HG03378 (cell line): ENCODE results near the gene POLR2J.
"Not testable (repeated sequence)": the region's sequence is repeated elsewhere in the genome, so short reads cannot be mapped to it uniquely, and the experiment has no call there.

ENCODE experiments used
- ATAC-seq: cut with Tn5 transposase; IDR thresholded peaks from one replicate; pipeline ENCODE4 v1.9.1; 2021; ENCODE audit warnings: mild to moderate bottlenecking, moderate library complexity; ENCODE audit not compliant: unreplicated experiment

Gene POLR2J

DNA sequence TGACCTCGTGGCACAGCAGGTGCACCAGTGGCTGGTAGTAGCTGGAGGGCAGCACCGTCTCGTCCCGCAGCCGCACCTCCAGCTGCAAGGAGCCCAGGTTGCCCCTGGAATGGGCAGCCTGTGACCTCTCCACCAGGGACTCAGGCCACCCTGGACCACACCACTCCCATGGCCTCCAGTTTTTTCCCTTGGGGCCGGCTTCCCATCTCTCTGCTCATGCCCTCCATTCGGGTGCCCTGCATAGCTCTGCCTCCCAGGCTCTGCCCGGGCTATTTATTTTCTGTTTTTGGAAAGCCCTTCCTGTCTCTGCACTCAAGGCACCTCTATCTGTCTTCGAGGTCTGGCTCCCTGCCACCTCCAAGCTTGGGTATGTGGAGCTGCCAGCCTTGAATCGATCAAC, 18.1 kb upstream of the POLR2J start:
- ATAC-seq = not testable (repeated sequence)

DNA sequence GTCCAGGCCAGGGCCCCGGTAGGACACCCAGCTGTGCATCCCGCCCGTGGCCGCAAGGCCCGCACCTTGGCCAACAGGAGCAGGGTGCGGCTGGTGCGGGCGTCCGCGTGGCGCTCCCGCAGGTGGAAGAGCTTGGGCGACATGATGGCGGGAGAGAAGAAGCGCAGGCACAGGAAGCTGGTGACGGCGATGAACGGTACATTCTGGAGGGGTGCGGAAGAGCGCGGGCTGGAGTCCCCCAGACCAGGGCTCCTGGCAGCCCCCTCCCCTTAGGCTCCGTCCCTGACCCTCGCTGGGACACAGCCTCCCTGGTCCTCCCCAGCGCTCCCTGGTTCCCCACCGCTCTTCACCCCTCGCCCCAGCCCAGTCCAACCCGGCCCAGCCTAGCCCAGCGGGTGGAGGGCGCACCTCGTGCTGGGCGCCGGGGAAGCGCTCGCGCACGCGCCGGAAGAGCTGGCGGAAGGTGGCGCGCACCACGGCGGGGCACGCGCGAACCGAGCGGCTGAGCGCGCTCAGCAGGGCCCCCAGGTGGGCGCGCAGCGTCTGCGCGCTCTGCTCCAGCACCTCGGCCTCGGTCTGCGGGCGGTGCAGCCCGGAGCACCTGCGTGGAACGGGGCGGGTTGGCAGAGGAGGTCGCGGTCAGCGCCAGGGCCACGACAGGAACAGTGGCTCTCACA, 15.9 kb upstream of the POLR2J start:
- peak; percentile 32 for ATAC-seq

DNA sequence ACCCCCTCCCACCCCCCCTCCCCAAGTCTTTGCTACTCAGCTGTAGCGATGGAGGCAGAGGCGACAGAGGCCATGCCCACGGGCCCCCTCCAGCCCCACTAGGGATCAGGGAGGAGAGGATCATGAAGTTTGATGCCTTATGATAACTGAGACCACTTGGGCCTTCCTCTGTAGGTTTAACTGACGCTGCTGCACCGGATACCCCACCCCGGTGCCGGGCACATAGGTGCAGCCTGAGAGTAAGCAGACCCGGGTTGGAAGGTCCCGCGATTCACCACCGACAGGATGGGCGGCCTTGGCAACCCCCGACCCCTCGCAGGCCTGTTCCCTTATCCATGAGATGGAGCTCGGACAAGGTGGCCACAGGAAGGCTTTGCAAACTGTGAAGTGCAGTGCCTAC, 15.3 kb upstream of the POLR2J start:
- peak; percentile 3 for ATAC-seq

DNA sequence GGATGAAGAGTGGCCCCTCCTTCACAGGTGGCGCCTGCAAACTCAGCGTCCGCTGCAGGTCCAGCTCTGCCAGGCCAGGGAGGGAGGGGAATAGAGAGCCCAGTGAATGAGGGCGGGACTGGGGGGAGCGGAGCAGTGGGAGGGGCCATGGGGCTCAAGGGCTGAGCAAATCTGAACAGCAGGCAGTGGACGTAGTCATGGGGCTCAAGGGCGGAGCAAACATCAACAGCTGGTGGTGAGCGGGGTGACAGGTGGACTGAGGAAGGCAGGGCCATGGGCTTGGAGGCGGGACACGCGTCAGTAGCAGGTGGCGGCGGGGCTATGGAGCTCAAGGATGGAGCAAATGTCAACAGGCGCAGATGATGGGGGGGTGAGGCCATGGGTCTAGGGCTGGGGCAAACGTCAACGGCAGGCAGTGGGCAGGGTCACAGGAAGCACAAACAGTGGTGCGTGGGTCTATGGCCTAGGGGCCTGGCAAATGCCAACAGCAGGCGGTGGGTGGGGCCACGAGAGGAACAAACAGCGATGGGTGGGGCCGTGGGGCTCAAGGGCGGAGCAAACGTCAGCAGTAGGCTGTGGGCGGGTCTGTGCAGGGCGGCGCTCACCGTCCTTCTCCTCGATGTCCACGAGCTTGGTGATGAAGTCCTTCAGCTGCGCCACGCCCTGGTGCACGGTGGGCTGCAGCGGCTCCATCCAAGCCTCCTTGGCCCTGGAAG, 14.7 kb upstream of the POLR2J start:
- peak; percentile 30 for ATAC-seq

DNA sequence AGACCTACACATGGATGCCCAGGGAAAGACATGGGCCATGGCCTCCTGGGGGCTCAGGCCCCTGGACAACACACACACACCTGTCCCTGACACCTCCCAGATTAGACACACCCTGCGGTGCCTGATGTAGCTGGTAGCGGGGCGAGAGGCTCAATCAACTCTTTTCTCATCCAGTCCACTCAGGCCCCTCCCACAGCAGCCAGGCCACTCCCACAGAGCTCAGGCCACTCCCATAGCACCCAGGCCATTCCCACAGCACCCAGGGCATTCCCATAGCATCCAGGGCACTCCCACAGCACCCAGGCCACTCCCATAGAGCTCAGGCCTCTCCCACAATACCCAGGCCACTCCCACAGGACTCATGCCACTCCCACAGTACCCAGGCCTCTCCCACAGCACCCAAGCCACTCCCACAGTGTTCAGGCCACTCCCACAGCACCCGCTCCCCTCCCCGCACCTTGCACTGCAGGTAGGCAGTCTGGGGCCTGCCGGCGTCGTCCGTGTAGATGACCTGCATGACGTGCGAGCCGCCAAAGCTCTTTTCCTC, 11.9 kb upstream of the POLR2J start:
- not testable (repeated sequence) for ATAC-seq

DNA sequence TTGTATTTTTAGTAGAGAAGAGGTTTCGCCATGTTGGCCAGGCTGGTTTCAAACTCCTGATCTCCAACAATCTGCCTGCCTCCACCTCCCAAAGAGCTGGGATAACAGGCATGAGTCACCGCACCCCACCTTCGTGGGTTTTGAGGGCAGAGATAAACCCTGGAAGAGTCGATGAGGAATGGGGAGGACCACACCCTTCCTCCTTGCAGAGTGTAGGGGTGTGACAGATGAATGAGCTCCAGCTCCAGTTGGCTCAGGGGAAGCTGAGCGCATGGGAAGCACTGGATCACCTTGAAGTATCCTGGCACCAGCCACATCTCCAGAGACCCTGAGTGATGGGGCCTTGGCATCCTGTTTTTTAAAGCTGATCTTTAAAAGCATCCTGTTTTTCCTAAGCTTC, 5.6 kb upstream of the POLR2J start:
- not testable (repeated sequence) for ATAC-seq

DNA sequence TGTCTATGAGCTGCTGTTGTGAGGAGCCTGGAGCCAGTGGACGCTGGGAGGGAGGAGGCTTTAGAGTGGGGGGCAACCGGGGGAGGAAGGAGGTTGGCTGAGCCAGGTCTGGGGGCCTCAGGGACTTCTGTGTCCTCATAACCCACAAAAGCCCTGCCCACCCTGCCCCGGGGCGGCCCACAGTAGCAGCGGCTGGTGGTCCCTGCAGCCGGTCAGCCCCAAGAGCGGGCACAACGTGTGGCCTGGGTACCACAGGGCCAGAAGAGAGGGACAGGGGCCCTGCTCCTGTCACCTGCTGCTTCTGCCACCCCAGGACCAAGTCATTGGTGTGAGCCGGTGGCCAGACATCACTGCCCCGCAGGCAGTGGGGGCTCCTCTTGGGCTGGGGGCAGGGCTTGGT, 3.2 kb upstream of the POLR2J start:
- ATAC-seq = not testable (repeated sequence)

DNA sequence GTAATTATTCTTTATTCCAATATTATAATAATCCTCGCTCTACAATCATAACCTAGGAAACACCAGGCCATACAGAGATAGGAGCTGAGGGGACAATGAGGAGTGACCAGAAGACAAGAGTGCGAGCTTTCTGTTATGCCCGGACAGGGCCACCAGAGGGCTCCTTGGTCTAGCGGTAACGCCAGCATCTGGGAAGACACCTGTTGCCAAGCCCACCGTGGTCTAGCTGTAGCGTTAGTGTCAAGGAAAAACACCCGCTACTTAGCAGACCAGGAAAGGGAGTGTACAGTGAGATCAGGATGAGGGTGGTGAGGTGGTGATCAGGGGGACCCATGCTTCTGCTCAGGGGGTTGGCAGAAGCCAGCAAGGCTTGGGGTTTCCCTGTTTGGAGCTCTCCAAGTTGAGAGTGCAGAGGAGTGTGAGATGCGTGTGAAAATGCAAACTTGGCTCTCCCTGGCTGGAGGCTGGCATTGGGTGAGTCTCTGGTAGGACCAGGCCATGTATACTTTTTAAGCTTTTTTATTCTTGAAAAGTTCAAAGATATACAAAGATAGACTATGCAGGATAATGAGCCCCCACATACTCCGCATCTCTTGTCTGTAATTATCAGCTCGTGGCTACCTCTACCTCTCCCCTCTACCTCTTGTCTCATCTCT, 1.4 kb upstream of the POLR2J start:
- not testable (repeated sequence) for ATAC-seq

DNA sequence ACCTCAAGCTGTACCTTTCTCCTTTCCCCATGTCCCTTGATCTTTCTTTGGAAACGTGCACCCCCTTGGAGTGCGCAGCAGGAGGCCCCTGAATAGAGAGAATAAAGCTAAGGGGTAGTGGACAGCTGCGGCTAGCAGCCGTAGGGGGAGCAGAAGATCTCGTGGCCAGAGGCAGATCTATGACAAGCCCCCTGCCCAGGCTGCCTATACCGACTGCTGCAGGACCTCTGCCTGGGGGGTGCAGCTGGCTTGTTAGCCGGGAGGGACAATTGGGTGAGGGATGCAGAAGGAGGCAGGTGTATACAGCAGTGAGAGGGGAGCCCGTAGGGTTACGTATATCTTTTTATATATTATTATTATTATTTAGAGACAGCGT, 475 bp upstream of the POLR2J start:
- ATAC-seq = peak; percentile 30

DNA sequence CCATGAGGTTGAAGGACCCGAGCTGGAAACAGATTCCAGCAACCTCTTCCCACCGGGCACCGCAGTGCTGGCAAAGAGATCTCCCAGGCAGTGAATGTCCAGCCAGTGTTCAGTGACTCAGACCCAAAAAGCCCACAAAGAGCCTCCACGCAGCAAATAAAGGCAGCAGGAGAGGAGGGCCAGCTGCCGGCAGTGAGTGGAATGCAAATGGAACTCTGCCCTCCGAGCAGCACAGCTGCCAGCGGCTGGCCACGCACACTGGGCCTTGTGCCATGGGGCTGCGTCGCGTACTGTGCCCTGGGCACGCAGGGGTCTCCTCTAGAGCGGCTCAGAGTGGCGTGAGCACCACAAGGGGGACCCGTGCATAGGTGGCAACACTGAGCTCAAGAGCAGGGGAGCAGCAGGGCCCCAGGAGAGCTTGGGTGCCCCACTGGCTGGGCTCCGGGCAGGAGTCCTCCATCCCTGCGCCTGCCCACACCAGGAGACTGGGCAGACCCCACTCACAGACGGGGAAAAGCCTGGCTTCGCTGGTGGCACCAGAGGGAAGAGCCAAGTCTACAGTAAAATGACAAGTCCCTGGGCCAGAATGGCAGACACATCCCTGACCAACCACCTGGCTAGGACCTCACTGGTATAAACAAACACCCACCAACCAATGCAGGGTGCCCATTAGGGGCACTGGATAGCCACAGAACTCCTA, 3.8 kb downstream of the POLR2J start:
- ATAC-seq = not testable (repeated sequence)

DNA sequence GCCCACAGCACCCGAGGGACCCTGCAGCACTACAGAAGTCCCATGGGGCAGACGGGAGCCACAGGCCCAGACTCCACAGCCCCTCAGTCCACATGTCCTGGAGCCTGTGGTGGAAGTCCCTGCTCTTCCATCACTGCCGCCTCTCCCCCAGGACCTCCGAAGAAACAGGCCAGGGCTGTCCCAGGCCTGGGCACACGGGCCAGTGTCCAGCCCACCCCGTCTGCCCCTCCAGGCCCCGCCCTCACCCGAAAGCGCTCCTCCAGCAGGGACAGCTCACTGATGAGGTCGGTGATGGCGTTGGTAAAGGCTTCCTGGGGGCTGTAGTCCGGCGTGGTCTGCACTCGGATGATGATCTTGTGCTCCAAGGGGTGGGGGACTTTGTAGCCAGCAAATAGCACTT, 4.6 kb downstream of the POLR2J start:
- not testable (repeated sequence) for ATAC-seq

DNA sequence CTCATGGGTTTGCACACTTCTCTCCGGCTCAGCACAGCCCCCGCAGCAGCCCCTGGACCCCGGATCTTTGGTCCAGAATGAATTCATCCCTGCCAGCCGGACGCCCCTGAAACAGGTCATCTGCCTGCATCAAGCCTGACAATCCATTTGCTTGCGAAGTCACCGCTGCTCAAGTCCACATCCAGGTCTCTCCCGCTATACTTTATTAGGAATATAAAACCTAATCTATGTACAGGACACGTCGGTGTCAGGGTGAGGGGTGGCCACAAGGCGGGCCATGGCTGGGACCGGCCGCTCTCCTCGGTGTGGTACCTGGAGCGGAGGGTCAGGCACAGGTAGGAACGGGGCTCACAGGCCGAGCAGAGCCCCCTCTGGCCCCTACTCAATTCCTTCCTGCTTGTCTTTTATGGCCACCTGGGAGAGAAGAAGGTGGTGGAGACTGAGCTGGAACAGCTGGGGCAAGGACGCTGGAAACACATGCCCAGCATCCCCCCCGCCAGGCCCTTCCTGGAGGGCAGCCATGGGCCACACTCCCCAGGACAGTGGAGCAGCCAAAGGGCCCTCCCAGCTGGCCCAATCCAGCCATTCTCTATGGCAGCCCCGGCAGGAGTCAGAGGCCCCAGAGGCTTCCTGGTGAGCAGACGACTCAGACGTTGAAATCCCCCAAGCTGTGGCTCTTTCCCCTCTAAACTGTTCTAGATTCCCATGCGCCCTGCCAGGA, 5.3 kb downstream of the POLR2J start:
- no peak for ATAC-seq

DNA sequence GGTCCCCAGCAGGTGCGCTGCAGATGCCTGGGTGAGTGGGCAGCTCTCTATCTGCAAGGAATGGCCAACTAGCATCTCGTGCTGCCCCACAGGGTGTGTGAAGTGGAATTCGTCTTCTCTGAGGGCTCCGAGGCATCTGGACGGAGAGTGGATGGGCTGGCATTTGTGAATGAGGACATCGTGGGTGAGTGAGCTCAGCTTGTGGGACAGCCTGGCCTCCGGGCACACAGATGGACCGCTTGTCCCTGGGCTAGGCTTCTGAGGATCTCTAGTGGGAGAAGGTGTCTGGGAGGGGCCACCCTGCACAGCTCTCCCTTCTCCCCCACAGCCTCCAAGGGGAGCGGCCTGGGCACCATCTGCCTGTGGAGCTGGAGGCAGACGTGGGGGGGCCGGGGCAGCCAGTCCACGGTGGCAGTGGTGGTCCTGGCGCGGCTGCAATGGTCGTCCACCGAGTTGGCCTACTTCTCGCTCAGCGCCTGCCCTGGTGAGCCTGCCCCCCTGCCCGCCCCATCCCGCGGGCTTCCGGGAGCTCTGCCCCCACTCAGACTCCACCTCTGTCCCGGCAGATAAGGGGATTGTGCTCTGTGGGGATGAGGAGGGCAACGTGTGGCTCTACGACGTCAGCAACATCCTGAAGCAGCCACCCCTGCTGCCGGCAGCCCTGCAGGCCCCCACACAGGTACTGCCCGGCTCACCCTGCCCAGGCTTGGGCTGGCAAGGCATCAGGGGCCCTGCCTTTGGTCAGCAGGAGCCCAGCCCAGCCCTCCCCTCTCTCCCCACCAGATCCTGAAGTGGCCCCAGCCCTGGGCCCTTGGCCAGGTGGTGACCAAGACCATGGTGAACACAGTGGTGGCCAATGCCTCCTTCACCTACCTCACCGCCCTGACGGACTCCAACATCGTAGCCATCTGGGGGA, 6.3 kb downstream of the POLR2J start:
- ATAC-seq = no peak

DNA sequence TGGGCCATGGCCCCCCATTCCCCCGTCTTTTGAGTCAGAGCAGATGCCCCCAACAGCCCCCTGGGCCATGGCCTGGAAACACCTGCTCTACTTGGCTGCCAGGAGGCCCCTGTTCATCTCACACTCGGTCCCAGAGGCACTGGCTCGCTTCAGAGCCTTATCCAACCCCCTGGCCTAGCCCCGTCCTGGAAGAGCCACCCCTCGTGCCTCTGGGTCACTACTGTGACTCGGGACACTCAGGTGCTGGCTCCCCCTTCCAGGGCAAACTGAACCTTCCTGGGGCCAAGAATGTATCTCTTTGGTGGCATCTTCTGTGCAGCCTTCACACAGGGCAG, 7.0 kb downstream of the POLR2J start:
- no peak for ATAC-seq

DNA sequence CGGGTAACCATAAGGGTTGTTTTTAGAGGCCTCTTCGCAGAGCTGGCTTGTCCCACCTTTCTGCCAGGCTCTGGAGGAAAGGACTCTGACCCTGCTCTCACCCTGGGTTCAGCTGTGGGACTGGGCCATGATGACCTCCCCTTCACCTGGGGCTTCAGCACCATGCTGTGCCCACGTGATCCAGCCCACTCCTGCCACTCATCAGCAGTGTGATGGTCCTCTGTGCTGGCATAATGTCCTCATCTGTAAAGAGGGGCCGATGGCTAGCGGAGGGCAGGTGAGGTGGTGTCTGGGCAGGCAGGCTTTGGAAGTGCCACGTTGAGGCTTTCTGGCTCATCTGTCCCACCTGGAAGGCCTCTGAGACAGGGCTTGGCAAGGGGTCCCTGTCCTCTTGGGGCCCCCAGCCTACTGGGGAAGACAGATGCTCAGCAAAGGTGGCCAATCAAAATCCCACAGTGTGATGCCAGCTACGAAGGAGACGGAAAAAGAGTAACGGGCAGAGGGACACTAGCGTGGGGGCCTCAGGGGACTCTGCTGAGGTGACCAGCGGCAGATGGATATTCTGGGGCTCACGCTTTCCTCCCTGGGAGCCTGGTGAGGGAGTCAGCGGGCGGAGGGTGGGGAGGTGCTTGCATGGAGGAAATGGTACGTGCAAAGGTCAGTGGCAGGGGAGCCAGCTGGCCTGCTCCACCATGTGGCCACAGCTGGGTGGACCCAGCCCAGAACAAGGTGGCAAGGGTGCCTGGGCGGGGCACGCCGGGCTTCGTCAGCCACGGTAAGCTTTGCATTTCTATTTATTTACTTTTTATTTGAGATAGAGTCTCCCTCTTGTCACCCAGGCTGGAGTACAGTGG, 8.5 kb downstream of the POLR2J start:
- no peak for ATAC-seq

DNA sequence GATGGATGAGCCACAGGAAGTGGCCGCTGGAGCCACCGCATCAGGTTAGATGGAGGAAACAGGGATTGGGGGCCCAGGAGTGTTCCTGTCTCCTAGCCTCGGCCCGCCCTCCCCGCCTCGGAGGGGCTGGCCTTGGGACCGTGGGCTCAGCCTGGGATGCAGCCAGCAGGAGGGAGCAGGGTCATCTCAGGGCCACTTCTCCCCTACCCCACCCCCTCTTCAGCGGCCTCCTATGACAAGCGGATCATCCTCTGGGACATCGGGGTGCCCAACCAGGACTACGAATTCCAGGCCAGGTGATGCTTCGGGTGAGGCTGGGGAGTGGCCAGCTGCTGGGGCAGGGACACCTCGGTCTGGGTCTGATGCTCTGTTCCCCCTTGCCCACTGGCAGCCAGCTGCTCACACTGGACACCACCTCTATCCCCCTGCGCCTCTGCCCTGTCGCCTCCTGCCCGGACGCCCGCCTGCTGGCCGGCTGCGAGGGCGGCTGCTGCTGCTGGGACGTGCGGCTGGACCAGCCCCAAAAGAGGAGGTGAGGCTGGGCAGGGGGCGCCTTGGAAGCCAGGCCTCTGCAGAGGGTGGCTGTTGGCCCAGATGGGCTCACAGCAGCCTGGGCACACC, 9.3 kb downstream of the POLR2J start:
- no peak for ATAC-seq

DNA sequence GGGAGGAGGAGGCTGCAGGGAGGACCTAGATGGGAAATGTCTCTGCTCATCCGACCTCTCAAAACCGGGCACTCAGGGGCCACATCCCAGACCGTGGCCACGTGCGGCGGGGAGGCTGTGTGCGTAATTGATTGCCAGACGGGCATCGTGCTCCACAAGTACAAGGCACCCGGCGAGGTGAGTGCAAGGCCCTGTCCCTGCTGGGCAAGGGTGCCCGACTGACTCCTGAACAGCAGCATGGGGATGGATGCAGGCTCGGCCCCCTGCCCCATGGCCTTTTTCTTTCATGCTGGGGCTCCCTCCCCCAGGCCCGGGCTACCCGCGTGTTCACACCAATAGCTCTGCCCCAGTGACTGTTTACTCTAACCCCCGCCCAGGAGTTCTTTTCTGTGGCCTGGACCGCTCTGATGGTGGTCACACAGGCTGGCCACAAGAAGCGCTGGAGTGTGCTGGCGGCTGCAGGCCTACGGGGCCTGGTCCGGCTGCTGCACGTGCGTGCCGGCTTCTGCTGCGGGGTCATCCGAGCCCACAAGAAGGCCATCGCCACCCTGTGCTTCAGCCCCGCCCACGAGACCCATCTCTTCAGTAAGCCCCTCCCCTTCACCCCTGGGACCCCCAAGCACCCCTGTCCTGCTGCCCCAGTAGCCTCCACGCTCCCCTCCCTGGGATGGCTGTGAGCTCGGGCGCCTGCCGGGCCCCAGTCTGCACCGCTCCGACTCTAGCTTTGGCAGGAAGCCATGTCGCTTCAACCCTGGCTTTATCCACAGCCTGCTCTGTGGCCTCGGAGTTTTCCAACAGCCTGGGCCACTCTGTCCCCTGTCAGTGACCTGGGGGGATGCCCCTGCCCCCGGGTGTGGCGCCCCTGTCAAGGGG, 10.0 kb downstream of the POLR2J start:
- no peak for ATAC-seq
